HCT116 (cell line): ENCODE results near the gene CFAP97D1. TPM values are rescaled to one million over a fixed set of nuclear protein-coding genes. Genes with fewer than 3 reads are reported as not detected.

ENCODE experiments used
- ATF3 ChIP-seq: IDR thresholded peaks from 2 replicates; pipeline ENCODE4 v1.6.1; 2012
- CTCF ChIP-seq, 3 experiments: fragments of 200-600 bp in 1 of 3; sonication (generic) in 1 of 3; IDR thresholded peaks in 2 of 3; conservative IDR thresholded peaks in 1 of 3; 2 replicates each; pipeline ENCODE4 v1.5.1; 2012 to 2017; ENCODE audit warnings: low read depth in 2 of 3, low read length in 2 of 3, antibody characterized with exemption in 1 of 3, borderline replicate concordance in 1 of 3, control low read depth in 1 of 3, mild to moderate bottlenecking in 1 of 3, mixed read lengths in 1 of 3, mixed run types in 1 of 3, moderate library complexity in 1 of 3; ENCODE audit not compliant: insufficient read depth in 1 of 3
- EGR1 ChIP-seq: IDR thresholded peaks from 2 replicates; pipeline ENCODE4 v1.6.1; 2012; ENCODE audit warnings: low read depth
- POLR2AphosphoS5 ChIP-seq: IDR thresholded peaks from 2 replicates; pipeline ENCODE4 v1.6.1; 2011; ENCODE audit warnings: mild to moderate bottlenecking, low read depth, low read length, moderate library complexity
- RAD21 ChIP-seq: IDR thresholded peaks from 2 replicates; pipeline ENCODE4 v1.6.1; 2012; ENCODE audit warnings: low read depth, mild to moderate bottlenecking
- SIN3A ChIP-seq: IDR thresholded peaks from 2 replicates; pipeline ENCODE4 v1.6.1; 2012; ENCODE audit warnings: low read depth
- TCF7L2 ChIP-seq: IDR thresholded peaks from 2 replicates; pipeline ENCODE4 v1.7.0; 2011; ENCODE audit warnings: borderline replicate concordance, inconsistent platforms; ENCODE audit not compliant: insufficient read depth, insufficient read length; ENCODE audit errors: extremely low read depth
- ZBTB33 ChIP-seq: IDR thresholded peaks from 2 replicates; pipeline ENCODE4 v1.6.1; 2011; ENCODE audit warnings: mild to moderate bottlenecking, low read length, moderate library complexity; ENCODE audit not compliant: insufficient replicate concordance; ENCODE audit errors: extremely low read depth
- total RNA-seq: library from RNA; stranded (reverse); gene quantifications from one replicate; pipeline ENCODE4 v1.2.1, GENCODE V29; 2021; ENCODE audit not compliant: unreplicated experiment

Gene CFAP97D1
- total RNA-seq, 1 experiment from 2014 or later: 0.15 TPM

DNA sequence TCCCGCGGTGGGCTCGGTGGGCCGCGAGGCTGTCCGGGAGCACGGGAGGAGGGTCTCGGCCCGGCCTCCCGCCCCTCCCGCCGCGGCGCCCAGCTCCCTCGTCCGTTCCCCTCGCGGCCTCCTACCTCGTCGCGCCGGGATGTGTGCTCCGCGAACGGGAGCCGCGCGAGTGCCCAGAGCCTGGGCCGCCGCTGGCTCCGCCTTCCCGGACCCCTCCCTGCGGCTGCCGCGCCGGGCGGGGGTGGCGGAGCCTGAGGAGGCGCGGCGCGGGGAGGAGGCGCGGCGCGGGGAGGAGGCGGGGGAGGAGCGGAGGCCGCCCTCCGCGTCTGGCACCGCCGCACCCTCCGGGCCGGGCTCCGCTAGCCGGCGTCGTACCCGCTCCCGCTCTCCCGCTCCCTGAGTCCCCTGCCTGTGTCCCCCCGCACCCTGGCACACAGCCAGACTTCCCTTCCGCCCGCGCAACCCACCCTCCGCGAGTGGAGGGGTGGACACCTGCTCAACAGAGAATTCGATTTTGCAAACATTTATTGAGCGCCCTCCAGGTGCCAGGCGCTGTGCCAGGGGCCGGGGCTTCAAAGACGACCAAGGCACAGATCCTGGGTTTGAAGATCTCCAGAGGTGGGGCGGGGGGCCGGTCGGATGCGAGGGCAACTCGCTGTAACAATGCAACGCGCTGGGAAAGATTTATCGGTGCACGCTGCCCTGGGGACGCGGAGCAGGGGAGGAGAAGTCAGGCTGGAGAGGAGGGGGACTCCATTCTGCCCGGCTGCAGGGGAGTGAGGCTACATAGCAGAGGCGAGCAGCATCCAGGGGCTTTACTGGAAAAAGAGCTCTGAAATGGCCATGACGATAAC lies 53.0 kb downstream of the CFAP97D1 start, which contains the start of gene MPP3 (continued):
- TF ChIP-seq CTCF (IDR thresholded peaks at IDR 0.05 in 2 of 3, conservative IDR thresholded peaks at IDR 0.05 in 1 of 3; ENCODE audit: borderline replicate concordance in 1 of 3, insufficient read depth in 1 of 3, low read depth in 2 of 3, low read length in 2 of 3) (no peak), ATF3 (no peak), RAD21 (no peak), EGR1 (peak; percentile 70), SIN3A (no peak), ZBTB33 (peak; percentile 13), POLR2AphosphoS5 (peak; percentile 85), TCF7L2 (peak; percentile 74)
